Measurements from ENCODE around the gene HMSD.

DNA sequence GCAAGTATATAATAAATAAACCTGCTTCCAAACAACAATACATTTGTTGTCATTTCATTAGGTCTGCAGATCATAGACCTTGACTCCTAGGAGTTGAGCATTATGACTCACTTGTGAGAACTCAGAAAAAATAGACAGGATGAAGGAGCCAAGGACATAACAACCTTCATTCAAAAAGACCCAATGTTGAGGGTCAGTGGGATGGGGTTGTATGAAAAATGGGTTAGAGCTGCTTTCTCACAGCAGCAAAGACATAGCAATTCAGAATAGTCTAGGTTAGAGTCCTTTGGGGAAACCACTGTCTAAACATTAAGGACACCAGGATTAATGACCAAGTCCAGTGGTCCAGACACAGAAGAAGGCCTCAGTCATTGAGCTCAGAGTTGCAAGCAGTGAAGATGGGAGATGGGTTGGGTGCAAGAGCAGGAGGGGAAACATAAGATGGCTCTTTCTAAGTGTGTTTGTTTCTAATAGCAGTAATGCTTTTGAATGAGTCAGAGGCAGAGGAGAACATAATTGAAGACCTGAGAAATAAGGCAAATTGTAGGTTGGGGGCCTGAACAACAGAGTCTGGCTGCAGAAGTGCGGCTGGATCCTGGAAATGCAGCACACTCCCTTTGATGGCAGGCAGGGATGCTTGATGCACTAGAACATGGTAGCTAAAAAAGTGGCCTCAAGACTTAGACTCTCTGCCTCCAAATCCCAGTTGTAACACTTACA is 45.1 kb upstream of the HMSD start:
- TF ChIP-seq EZH2 (IDR thresholded peaks at IDR 0.05; ENCODE audit: borderline replicate concordance, low read depth, low read length, poor library complexity, severe bottlenecking) = no peak
- TF ChIP-seq, protein P1, sequence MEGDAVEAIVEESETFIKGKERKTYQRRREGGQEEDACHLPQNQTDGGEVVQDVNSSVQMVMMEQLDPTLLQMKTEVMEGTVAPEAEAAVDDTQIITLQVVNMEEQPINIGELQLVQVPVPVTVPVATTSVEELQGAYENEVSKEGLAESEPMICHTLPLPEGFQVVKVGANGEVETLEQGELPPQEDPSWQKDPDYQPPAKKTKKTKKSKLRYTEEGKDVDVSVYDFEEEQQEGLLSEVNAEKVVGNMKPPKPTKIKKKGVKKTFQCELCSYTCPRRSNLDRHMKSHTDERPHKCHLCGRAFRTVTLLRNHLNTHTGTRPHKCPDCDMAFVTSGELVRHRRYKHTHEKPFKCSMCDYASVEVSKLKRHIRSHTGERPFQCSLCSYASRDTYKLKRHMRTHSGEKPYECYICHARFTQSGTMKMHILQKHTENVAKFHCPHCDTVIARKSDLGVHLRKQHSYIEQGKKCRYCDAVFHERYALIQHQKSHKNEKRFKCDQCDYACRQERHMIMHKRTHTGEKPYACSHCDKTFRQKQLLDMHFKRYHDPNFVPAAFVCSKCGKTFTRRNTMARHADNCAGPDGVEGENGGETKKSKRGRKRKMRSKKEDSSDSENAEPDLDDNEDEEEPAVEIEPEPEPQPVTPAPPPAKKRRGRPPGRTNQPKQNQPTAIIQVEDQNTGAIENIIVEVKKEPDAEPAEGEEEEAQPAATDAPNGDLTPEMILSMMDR (conservative IDR thresholded peaks at IDR 0.05; ENCODE audit: low read depth, low read length) = no peak
